PFSK-1 (cell line): ENCODE measurements around the gene GLA.

ENCODE experiments used
- FOXP2 ChIP-seq: optimal IDR thresholded peaks from 2 replicates; pipeline ENCODE3; 2011; ENCODE audit warnings: borderline replicate concordance, control low read depth, inconsistent platforms; ENCODE audit not compliant: insufficient read depth; ENCODE audit errors: extremely low read length, extremely low read depth
- POLR2AphosphoS5 ChIP-seq: IDR thresholded peaks from 2 replicates; pipeline ENCODE4 v1.6.1; 2012; ENCODE audit warnings: low read depth, mild to moderate bottlenecking, control low read depth, low read length, moderate library complexity
- REST ChIP-seq, 2 experiments: IDR thresholded peaks; 2 replicates each; pipeline versions ENCODE4 v1.6.1 to v1.8.0; 2011 to 2012; ENCODE audit warnings: low read depth in 2 of 2, low read length in 2 of 2, control low read depth in 1 of 2, inconsistent platforms in 1 of 2, mild to moderate bottlenecking in 1 of 2, moderate library complexity in 1 of 2; ENCODE audit not compliant: insufficient read depth in 1 of 2
- SIN3A ChIP-seq: IDR thresholded peaks from 2 replicates; pipeline ENCODE4 v1.6.1; 2012; ENCODE audit warnings: mild to moderate bottlenecking, low read length, moderate library complexity, borderline replicate concordance; ENCODE audit not compliant: insufficient read depth
- TAF1 ChIP-seq: IDR thresholded peaks from 2 replicates; pipeline ENCODE4 v1.6.1; 2012; ENCODE audit warnings: low read length, control low read depth, borderline replicate concordance; ENCODE audit not compliant: insufficient read depth

Gene GLA

GRCh38 chrX:101385026-101385684, 22.6 kb downstream of the GLA start:
- TF ChIP-seq REST (IDR thresholded peaks at IDR 0.05; ENCODE audit: insufficient read depth in 1 of 2, low read depth in 2 of 2, low read length in 2 of 2) (no peak), SIN3A (no peak), FOXP2 (no peak), TAF1 (no peak), POLR2AphosphoS5 (no peak)

- TF ChIP-seq SIN3A = no peak
- no peak for TF ChIP-seq REST (IDR thresholded peaks at IDR 0.05; ENCODE audit: insufficient read depth in 1 of 2, low read depth in 2 of 2, low read length in 2 of 2)
- TF ChIP-seq TAF1 = no peak
- no peak for TF ChIP-seq FOXP2
- no peak for TF ChIP-seq POLR2AphosphoS5
These were observed 24.0 kb downstream of the GLA start for GRCh38 chrX:101383679-101384205.

GRCh38 chrX:101377547-101377946, 30.2 kb downstream of the GLA start:
- no peak for TF ChIP-seq POLR2AphosphoS5
- TF ChIP-seq REST (IDR thresholded peaks at IDR 0.05; ENCODE audit: insufficient read depth in 1 of 2, low read depth in 2 of 2, low read length in 2 of 2) = no peak
- TF ChIP-seq TAF1 = no peak
- no peak for TF ChIP-seq FOXP2
- TF ChIP-seq SIN3A = no peak

GRCh38 chrX:101370888-101371504, 36.7 kb downstream of the GLA start:
- no peak for TF ChIP-seq REST (IDR thresholded peaks at IDR 0.05; ENCODE audit: insufficient read depth in 1 of 2, low read depth in 2 of 2, low read length in 2 of 2)
- TF ChIP-seq TAF1 = no peak
- TF ChIP-seq SIN3A = no peak
- no peak for TF ChIP-seq POLR2AphosphoS5
- no peak for TF ChIP-seq FOXP2
